HG03354 (cell line): Measurements from ENCODE around the gene KANSL1L.
"Not testable (repeated sequence)": the region's sequence is repeated elsewhere in the genome, so short reads cannot be mapped to it uniquely, and the experiment has no call there.

ENCODE experiments used
- ATAC-seq: cut with Tn5 transposase; IDR thresholded peaks from one replicate; pipeline ENCODE4 v1.9.1; 2021; ENCODE audit warnings: mild to moderate bottlenecking; ENCODE audit not compliant: unreplicated experiment, poor library complexity, severe bottlenecking

The KANSL1L gene

GRCh38 chr2:210171309-210172218, at the start of gene KANSL1L:
TSS of gene KANSL1L (minus strand) at chr2:210171409. CDS start at chr2:210154582, 16,827 bp downstream.
- peak; percentile 68 for ATAC-seq

- no peak for ATAC-seq
These were observed 43.9 kb upstream of the KANSL1L start for GRCh38 chr2:210215120-210215519.

GRCh38 chr2:210210185-210210584, 39.0 kb upstream of the KANSL1L start:
- no peak for ATAC-seq

GRCh38 chr2:210207929-210208328, 36.7 kb upstream of the KANSL1L start:
- no peak for ATAC-seq

GRCh38 chr2:210203558-210203957, 32.3 kb upstream of the KANSL1L start:
- no peak for ATAC-seq

GRCh38 chr2:210203147-210203546, 31.9 kb upstream of the KANSL1L start:
- ATAC-seq = no peak

GRCh38 chr2:210199854-210200253, 28.6 kb upstream of the KANSL1L start:
- no peak for ATAC-seq

- no peak for ATAC-seq
These were observed 28.1 kb upstream of the KANSL1L start for GRCh38 chr2:210199186-210199765.

GRCh38 chr2:210198326-210198725, 27.1 kb upstream of the KANSL1L start:
- ATAC-seq = no peak

GRCh38 chr2:210197720-210198119, 26.5 kb upstream of the KANSL1L start:
- ATAC-seq = no peak

- peak; percentile 49 for ATAC-seq
These were observed 24.1 kb upstream of the KANSL1L start for GRCh38 chr2:210195101-210195852.

GRCh38 chr2:210190345-210190744, 19.1 kb upstream of the KANSL1L start:
- peak; percentile 65 for ATAC-seq

- peak; percentile 77 for ATAC-seq
These were observed 18.4 kb upstream of the KANSL1L start for GRCh38 chr2:210189452-210190138.

- no peak for ATAC-seq
These were observed 17.5 kb upstream of the KANSL1L start for GRCh38 chr2:210188755-210189154.

GRCh38 chr2:210188190-210188589, 17.0 kb upstream of the KANSL1L start:
- ATAC-seq = no peak

- ATAC-seq = not testable (repeated sequence)
These were observed 12.7 kb upstream of the KANSL1L start for GRCh38 chr2:210183936-210184335.

GRCh38 chr2:210181606-210182088, 10.4 kb upstream of the KANSL1L start:
- ATAC-seq = not testable (repeated sequence)

- ATAC-seq = not testable (repeated sequence)
These were observed 9.9 kb upstream of the KANSL1L start for GRCh38 chr2:210181033-210181605.

- no peak for ATAC-seq
These were observed 9.3 kb upstream of the KANSL1L start for GRCh38 chr2:210180477-210180876.
